SK-N-SH (cell line): Measurements from ENCODE around the gene CLASP1. TPM values are rescaled to one million over a fixed set of nuclear protein-coding genes. Genes with fewer than 3 reads are reported as not detected.

Experiments used
- CTCF ChIA-PET: fragments of 300-600, 350-600 bp; formaldehyde crosslinking; extraction: SDS; loops from one replicate; lab custom pipeline; 2021; lab: Yijun Ruan, JAX
- POLR2A ChIA-PET: fragments of 350-600 bp; sonication (Branson Sonifier 250); formaldehyde crosslinking; extraction: SDS; loops from one replicate; lab custom pipeline; 2020; ENCODE audit warnings: antibody characterized with exemption, inconsistent platforms; lab: Yijun Ruan, JAX
- DNase-seq: peaks from one replicate; pipeline ENCODE4 v3.0.0; 2012
- H2AFZ ChIP-seq: fragments of 200-600 bp; sonication (generic); 2 replicates; pipeline ENCODE4 v1.8.1; 2016; ENCODE audit warnings: antibody characterized with exemption, mild to moderate bottlenecking, low read depth
- H3F3A ChIP-seq: fragments of 200-600 bp; sonication (generic); replicated peaks from 2 replicates; pipeline ENCODE3; 2016; ENCODE audit warnings: antibody characterized with exemption, mild to moderate bottlenecking; ENCODE audit not compliant: insufficient read depth
- H3K27ac ChIP-seq, 2 experiments: fragments of 200-500 bp in 1 of 2; fragments of 200-600 bp in 1 of 2; sonication (Bioruptor generic) in 1 of 2; sonication (generic), shearing (Covaris generic) in 1 of 2; 2 replicates each; pipeline versions ENCODE4 v1.5.1 to v1.6.1; 2014 to 2016; ENCODE audit warnings: low read depth in 2 of 2, inconsistent platforms in 1 of 2, low read length in 1 of 2, mild to moderate bottlenecking in 1 of 2, mixed read lengths in 1 of 2
- H3K27me3 ChIP-seq: fragments of 200-600 bp; sonication (generic), shearing (Covaris generic); 2 replicates; pipeline ENCODE4 v1.6.1; 2016; ENCODE audit warnings: mixed run types; ENCODE audit not compliant: insufficient read depth
- H3K36me3 ChIP-seq, 2 experiments: fragments of 200-500 bp in 1 of 2; fragments of 200-600 bp in 1 of 2; sonication (Bioruptor generic) in 1 of 2; sonication (generic) in 1 of 2; replicated peaks in 1 of 2; 2 replicates each; pipeline versions ENCODE3 to v1.5.1; 2014 to 2016; ENCODE audit warnings: low read length in 1 of 2, mild to moderate bottlenecking in 1 of 2; ENCODE audit not compliant: insufficient read depth in 2 of 2, control insufficient read depth in 1 of 2
- H3K4me1 ChIP-seq, 2 experiments: fragments of 200-500 bp in 1 of 2; fragments of 200-600 bp in 1 of 2; sonication (Bioruptor generic) in 1 of 2; sonication (generic), shearing (Covaris generic) in 1 of 2; 2 replicates each; pipeline versions ENCODE4 v1.5.1 to v1.6.1; 2014 to 2016; ENCODE audit warnings: low read depth in 1 of 2, low read length in 1 of 2, mixed run types in 1 of 2; ENCODE audit not compliant: insufficient read depth in 2 of 2, control insufficient read depth in 1 of 2
- H3K4me2 ChIP-seq: fragments of 200-600 bp; sonication (generic), shearing (Covaris generic); 2 replicates; pipeline ENCODE4 v1.6.1; 2017; ENCODE audit warnings: mixed run types
- H3K4me3 ChIP-seq, 2 experiments: fragments of 200-500 bp in 1 of 2; fragments of 200-600 bp in 1 of 2; sonication (Bioruptor generic) in 1 of 2; sonication (generic), shearing (Covaris generic) in 1 of 2; 2 replicates each; pipeline versions ENCODE4 v1.5.1 to v1.8.1; 2014 to 2016; ENCODE audit warnings: low read depth in 2 of 2, inconsistent platforms in 1 of 2, low read length in 1 of 2, mild to moderate bottlenecking in 1 of 2, mixed read lengths in 1 of 2, moderate library complexity in 1 of 2
- H3K79me2 ChIP-seq: fragments of 200-600 bp; sonication (generic); 2 replicates; pipeline ENCODE4 v1.8.1; 2017; ENCODE audit warnings: mild to moderate bottlenecking; ENCODE audit not compliant: insufficient read depth
- H3K9ac ChIP-seq: fragments of 200-600 bp; sonication (generic); 2 replicates; pipeline ENCODE4 v1.6.1; 2017; ENCODE audit warnings: mixed run types
- H3K9me2 ChIP-seq: fragments of 200-600 bp; sonication (generic); 2 replicates; pipeline ENCODE4 v1.6.1; 2017; ENCODE audit warnings: mixed run types
- H3K9me3 ChIP-seq: fragments of 200-600 bp; sonication (generic); 2 replicates; pipeline ENCODE4 v1.6.1; 2017; ENCODE audit warnings: mixed run types, mild to moderate bottlenecking, moderate library complexity
- H4K20me1 ChIP-seq: fragments of 200-600 bp; sonication (generic); 2 replicates; pipeline ENCODE4 v1.6.1; 2017; ENCODE audit warnings: mild to moderate bottlenecking, mixed run types; ENCODE audit not compliant: insufficient read depth
- ELF1 ChIP-seq: IDR thresholded peaks from 2 replicates; pipeline ENCODE4 v1.4.0; 2012
- EP300 ChIP-seq, 2 experiments: IDR thresholded peaks; 2 replicates each; pipeline versions ENCODE4 v1.4.0 to v1.6.1; 2012; ENCODE audit warnings: borderline replicate concordance in 1 of 2, low read depth in 1 of 2, low read length in 1 of 2
- EZH2phosphoT487 ChIP-seq: fragments of 200-600 bp; sonication (generic); IDR thresholded peaks from 2 replicates; pipeline ENCODE4 v1.6.1; 2017; ENCODE audit warnings: low read depth, mixed run types, mild to moderate bottlenecking, antibody characterized with exemption, moderate library complexity, borderline replicate concordance
- GATA2 ChIP-seq: sonication (generic); formaldehyde crosslinking; IDR thresholded peaks from 2 replicates; pipeline ENCODE4 v1.5.0; 2020; ENCODE audit warnings: mild to moderate bottlenecking, missing genetic modification reagents
- JUND ChIP-seq: IDR thresholded peaks from 2 replicates; pipeline ENCODE4 v1.4.0; 2012
- MXI1 ChIP-seq: IDR thresholded peaks from 2 replicates; pipeline ENCODE4 v1.6.1; 2012; ENCODE audit warnings: mild to moderate bottlenecking, low read depth, low read length, improper control_type of control experiment
- NFIC ChIP-seq: IDR thresholded peaks from 2 replicates; pipeline ENCODE4 v1.4.0; 2012; ENCODE audit warnings: borderline replicate concordance
- PBX3 ChIP-seq: IDR thresholded peaks from 2 replicates; pipeline ENCODE4; 2012
- RAD21 ChIP-seq: IDR thresholded peaks from 2 replicates; pipeline ENCODE4 v1.6.1; 2012; ENCODE audit warnings: mild to moderate bottlenecking, low read length
- REST ChIP-seq: IDR thresholded peaks from 2 replicates; pipeline ENCODE4 v1.6.1; 2012; ENCODE audit warnings: mild to moderate bottlenecking, low read depth, low read length, moderate library complexity
- RXRA ChIP-seq: IDR thresholded peaks from 2 replicates; pipeline ENCODE4 v1.4.0; 2012; ENCODE audit warnings: low read depth, mild to moderate bottlenecking, borderline replicate concordance
- SIN3A ChIP-seq: IDR thresholded peaks from 2 replicates; pipeline ENCODE4 v1.6.1; 2012; ENCODE audit warnings: low read depth, mild to moderate bottlenecking, low read length, moderate library complexity, borderline replicate concordance
- TAF1 ChIP-seq: IDR thresholded peaks from 2 replicates; pipeline ENCODE4 v1.6.1; 2012; ENCODE audit warnings: low read depth, mild to moderate bottlenecking, low read length, moderate library complexity, borderline replicate concordance
- TCF12 ChIP-seq: IDR thresholded peaks from 2 replicates; pipeline ENCODE4 v1.4.0; 2012
- TEAD4 ChIP-seq: IDR thresholded peaks from 2 replicates; pipeline ENCODE4 v1.4.0; 2012; ENCODE audit warnings: mild to moderate bottlenecking, borderline replicate concordance; ENCODE audit not compliant: insufficient read depth
- WGBS: methylation state at CpG from one replicate; pipeline ENCODE4 v1.1.6; 2017; ENCODE audit warnings: low lambda C conversion rate; 5-methylcytosine and 5-hydroxymethylcytosine counted together
- polyA plus RNA-seq, 3 experiments: library from polyadenylated mRNA; depleted of rRNA; stranded (reverse); fragments of >200 nt; gene quantifications; 2 replicates each; pipeline ENCODE4 v1.2.3, GENCODE V29; 2012
- TF ChIP-seq, protein P1 (sequence below): IDR thresholded peaks from 2 replicates; pipeline ENCODE4 v1.4.0; 2012; ENCODE audit warnings: low read depth, borderline replicate concordance
- TF ChIP-seq, protein P2 (sequence below): fragments of 200-600 bp; sonication (generic); IDR thresholded peaks from 2 replicates; pipeline ENCODE4 v1.6.1; 2017; ENCODE audit warnings: antibody characterized with exemption, mild to moderate bottlenecking, moderate library complexity

Gene CLASP1
- polyA plus RNA-seq, 1 of the 3 experiments (the other 2 are of a cell fraction), result 4.9 TPM

DNA sequence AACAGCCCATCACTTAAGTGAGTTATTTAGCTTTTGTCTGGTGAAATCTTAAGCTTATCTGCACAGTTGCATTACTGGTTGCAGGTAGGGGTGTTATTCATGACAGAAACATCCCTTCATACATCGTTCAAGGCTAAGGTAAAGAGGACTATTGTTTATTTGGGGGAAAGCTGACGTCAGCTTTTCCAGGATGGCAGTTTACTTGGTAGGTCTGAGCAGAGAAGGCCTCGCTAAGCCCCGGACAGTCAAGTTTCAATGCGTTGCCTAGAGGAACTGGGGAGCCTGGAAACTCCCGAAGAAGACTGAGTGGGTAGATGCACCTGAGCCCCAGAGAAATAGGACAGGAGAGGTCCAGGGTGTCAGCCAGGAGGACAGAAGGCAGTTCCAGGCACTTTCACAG is 116.4 kb downstream of the CLASP1 start:
- TF ChIP-seq RAD21 (no peak), SIN3A (no peak), TEAD4 (no peak), GATA2 (CRISPR knock-in tag) (no peak), EP300 (IDR thresholded peaks at IDR 0.05; ENCODE audit: borderline replicate concordance in 1 of 2, low read depth in 1 of 2, low read length in 1 of 2) (no peak), RXRA (no peak)
- TF ChIP-seq, protein P1, sequence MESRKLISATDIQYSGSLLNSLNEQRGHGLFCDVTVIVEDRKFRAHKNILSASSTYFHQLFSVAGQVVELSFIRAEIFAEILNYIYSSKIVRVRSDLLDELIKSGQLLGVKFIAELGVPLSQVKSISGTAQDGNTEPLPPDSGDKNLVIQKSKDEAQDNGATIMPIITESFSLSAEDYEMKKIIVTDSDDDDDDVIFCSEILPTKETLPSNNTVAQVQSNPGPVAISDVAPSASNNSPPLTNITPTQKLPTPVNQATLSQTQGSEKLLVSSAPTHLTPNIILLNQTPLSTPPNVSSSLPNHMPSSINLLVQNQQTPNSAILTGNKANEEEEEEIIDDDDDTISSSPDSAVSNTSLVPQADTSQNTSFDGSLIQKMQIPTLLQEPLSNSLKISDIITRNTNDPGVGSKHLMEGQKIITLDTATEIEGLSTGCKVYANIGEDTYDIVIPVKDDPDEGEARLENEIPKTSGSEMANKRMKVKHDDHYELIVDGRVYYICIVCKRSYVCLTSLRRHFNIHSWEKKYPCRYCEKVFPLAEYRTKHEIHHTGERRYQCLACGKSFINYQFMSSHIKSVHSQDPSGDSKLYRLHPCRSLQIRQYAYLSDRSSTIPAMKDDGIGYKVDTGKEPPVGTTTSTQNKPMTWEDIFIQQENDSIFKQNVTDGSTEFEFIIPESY, result no peak
- Histone ChIP-seq H3K4me1 (peaks cover 15 to 19% of the 10 kb centered on the region in 2 experiments; a peak in 3 of 4 replicates), H3K27me3 (no peaks in the 10 kb centered on the region), H3K27ac (no peak overlapping the region), H3K36me3 (peaks cover 1 to 4% of the 10 kb centered on the region in 2 experiments), H3K9me3 (no peaks in the 10 kb centered on the region), H4K20me1 (peaks cover 16% of the 10 kb centered on the region), H3K4me3 (no peak overlapping the region), H3F3A (peaks cover 25% of the 10 kb centered on the region), H3K9ac (no peak overlapping the region), H2AFZ (no peak overlapping the region), H3K9me2 (no peaks in the 10 kb centered on the region), H3K4me2 (no peak overlapping the region), H3K79me2 (peaks cover 67% of the 10 kb centered on the region)
- ChIA-PET CTCF (interaction anchor here (1.0 to 3.2 kb wide), 6 partner anchors 8 to 186 kb away, joined by 4 to 19 read pairs (median 8); no protein-coding TSS in a partner anchor), POLR2A (interaction anchor here (0.6 to 2.9 kb wide), 2 partner anchors 116 to 188 kb away, joined by 4 to 38 read pairs; partner anchors contain the start of gene CLASP1)
- WGBS, result 82% methylated on average over 6 of the region's 6 CpGs
- no peak for DNase-seq

DNA sequence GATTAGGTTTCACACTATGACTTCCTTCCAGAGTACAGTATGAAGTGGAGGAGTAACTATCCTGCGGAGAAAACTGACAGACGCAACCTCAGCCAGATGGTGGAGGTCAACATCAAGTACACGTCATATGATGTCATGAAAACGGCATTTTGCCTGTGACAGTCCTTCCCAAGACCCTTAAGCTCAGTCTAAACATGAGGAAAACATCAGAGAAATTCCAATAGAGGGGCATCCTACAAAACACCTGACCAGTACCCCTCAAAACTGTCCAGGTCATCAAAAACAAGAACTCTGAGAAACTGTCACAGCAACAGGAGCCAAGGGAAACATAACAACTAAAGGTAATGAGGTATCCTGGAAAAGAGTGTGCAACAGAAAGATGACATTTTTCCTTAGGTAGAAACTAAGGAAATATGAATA is 116.9 kb downstream of the CLASP1 start:
- no peak overlapping the region for H3K27ac ChIP-seq
- peaks cover 25% of the 10 kb centered on the region for H3F3A ChIP-seq
- H3K9me2 ChIP-seq, result no peaks in the 10 kb centered on the region
- peaks cover 7 to 10% of the 10 kb centered on the region in 2 experiments for H3K36me3 ChIP-seq
- no peak overlapping the region for H3K9ac ChIP-seq
- no peak overlapping the region for H2AFZ ChIP-seq
- DNase-seq, result no peak
- H3K79me2 ChIP-seq, result peaks cover 67% of the 10 kb centered on the region
- whole genome bisulfite sequencing, result 60% methylated on average over 4 of the region's 4 CpGs
- no peaks in the 10 kb centered on the region for H3K9me3 ChIP-seq
- H3K4me1 ChIP-seq, result peaks cover 19% of the 10 kb centered on the region in 2 experiments; a peak in 3 of 4 replicates
- H3K4me3 ChIP-seq, result no peak overlapping the region
- ChIA-PET POLR2A (interaction anchor here (0.6 to 2.9 kb wide), 2 partner anchors 117 to 188 kb away, joined by 4 to 38 read pairs; partner anchors contain the start of gene CLASP1), CTCF (interaction anchor here (1.0 to 3.2 kb wide), 9 partner anchors 9 to 186 kb away, joined by 4 to 19 read pairs (median 7); no protein-coding TSS in a partner anchor)
- peaks cover 16% of the 10 kb centered on the region for H4K20me1 ChIP-seq
- no peaks in the 10 kb centered on the region for H3K27me3 ChIP-seq
- H3K4me2 ChIP-seq, result no peak overlapping the region
- TF ChIP-seq TEAD4, result no peak
- TF ChIP-seq JUND, result no peak
- no peak for TF ChIP-seq MXI1
- no peak for TF ChIP-seq NFIC
- no peak for TF ChIP-seq EZH2phosphoT487
- no peak for TF ChIP-seq TCF12
- TF ChIP-seq, protein P2, sequence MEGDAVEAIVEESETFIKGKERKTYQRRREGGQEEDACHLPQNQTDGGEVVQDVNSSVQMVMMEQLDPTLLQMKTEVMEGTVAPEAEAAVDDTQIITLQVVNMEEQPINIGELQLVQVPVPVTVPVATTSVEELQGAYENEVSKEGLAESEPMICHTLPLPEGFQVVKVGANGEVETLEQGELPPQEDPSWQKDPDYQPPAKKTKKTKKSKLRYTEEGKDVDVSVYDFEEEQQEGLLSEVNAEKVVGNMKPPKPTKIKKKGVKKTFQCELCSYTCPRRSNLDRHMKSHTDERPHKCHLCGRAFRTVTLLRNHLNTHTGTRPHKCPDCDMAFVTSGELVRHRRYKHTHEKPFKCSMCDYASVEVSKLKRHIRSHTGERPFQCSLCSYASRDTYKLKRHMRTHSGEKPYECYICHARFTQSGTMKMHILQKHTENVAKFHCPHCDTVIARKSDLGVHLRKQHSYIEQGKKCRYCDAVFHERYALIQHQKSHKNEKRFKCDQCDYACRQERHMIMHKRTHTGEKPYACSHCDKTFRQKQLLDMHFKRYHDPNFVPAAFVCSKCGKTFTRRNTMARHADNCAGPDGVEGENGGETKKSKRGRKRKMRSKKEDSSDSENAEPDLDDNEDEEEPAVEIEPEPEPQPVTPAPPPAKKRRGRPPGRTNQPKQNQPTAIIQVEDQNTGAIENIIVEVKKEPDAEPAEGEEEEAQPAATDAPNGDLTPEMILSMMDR, result no peak
- TF ChIP-seq RAD21, result no peak
- no peak for TF ChIP-seq REST
- no peak for TF ChIP-seq RXRA
- TF ChIP-seq ELF1, result no peak
- no peak for TF ChIP-seq TAF1
- TF ChIP-seq SIN3A, result no peak
- no peak for TF ChIP-seq EP300 (IDR thresholded peaks at IDR 0.05; ENCODE audit: borderline replicate concordance in 1 of 2, low read depth in 1 of 2, low read length in 1 of 2)
- TF ChIP-seq PBX3, result no peak
- no peak for TF ChIP-seq GATA2 (CRISPR knock-in tag)
